Measurements from ENCODE around the gene CACNG1. TPM values are rescaled to one million over a fixed set of nuclear protein-coding genes. Genes with fewer than 3 reads are reported as not detected.

CACNG1 gene
- total and polyA plus RNA-seq, 2 donors (not counting 3 experiments of a cell fraction or from before 2014, with no cell fraction given), result not detected

- Histone ChIP-seq H3K36me3 (ENCODE audit: control insufficient read depth in 2 of 2, extremely low read depth in 1 of 2, insufficient read depth in 2 of 2, low read length in 2 of 2) (no peaks in the 10 kb centered on the region), H2AFZ (ENCODE audit: low read depth, low read length) (no peak overlapping the region), H3K4me3 (replicated peaks in 1 of 3; ENCODE audit: insufficient read depth in 1 of 3, low read depth in 1 of 3, low read length in 3 of 3) (no peak overlapping the region), H3K9ac (replicated peaks; ENCODE audit: extremely low read depth, insufficient read depth, low read length) (no peak overlapping the region), H3K9me3 (replicated peaks; ENCODE audit: control insufficient read depth, insufficient read depth, low read length) (peaks cover 2% of the 10 kb centered on the region), H3K9me1 (replicated peaks; ENCODE audit: control insufficient read depth, extremely low read depth, insufficient read depth, low read length) (no peaks in the 10 kb centered on the region), H3K4me1 (ENCODE audit: control insufficient read depth, extremely low read depth, insufficient read depth, low read length) (no peaks in the 10 kb centered on the region), H3K27ac (ENCODE audit: insufficient read depth, low read depth, low read length) (no peak overlapping the region), H3K27me3 (ENCODE audit: control insufficient read depth in 2 of 2, insufficient read depth in 2 of 2, low read length in 2 of 2) (no peaks in the 10 kb centered on the region), H3K79me2 (ENCODE audit: control insufficient read depth, insufficient read depth, low read length) (no peaks in the 10 kb centered on the region), H4K20me1 (replicated peaks; ENCODE audit: control insufficient read depth, extremely low read depth, insufficient read depth, low read length) (no peaks in the 10 kb centered on the region), H3K4me2 (ENCODE audit: insufficient read depth, low read length) (no peak overlapping the region)
- no peak for TF ChIP-seq GATA2 (IDR thresholded peaks at IDR 0.05; ENCODE audit: insufficient read depth, insufficient read length, low read depth, low read length)
- TF ChIP-seq JUN (IDR thresholded peaks at IDR 0.05; ENCODE audit: borderline replicate concordance, insufficient read depth, insufficient read length, low read depth), result no peak
- intact Hi-C loops (cut with micrococcal nuclease), result no loop called here
- FAIRE-seq, result no peak
- ChIA-PET CTCF (no interaction called here), POLR2A (no interaction called here)
- DNase-seq (ENCODE audit: low read depth, low spot score), result no peak
- dilution Hi-C loops (cut with MboI; ENCODE audit: extremely low pct_ligation_motif_present, low sequenced_read_pairs), result no loop called here
- no TSS peak for BruUV-seq (replicated peaks)
Observed at GRCh38 chr17:67044940-67045339, 586 bp downstream of the CACNG1 start.

- no peak overlapping the region for H3K27ac ChIP-seq (ENCODE audit: insufficient read depth, low read depth, low read length)
- H3K36me3 ChIP-seq (ENCODE audit: control insufficient read depth in 2 of 2, extremely low read depth in 1 of 2, insufficient read depth in 2 of 2, low read length in 2 of 2), result no peaks in the 10 kb centered on the region
- TF ChIP-seq EZH2 (IDR thresholded peaks at IDR 0.05; ENCODE audit: borderline replicate concordance, low read depth, low read length, severe bottlenecking) (no peak), POLR2A (IDR thresholded peaks at IDR 0.05; ENCODE audit: low read depth, low read length) (no peak), JUN (IDR thresholded peaks at IDR 0.05; ENCODE audit: borderline replicate concordance, insufficient read depth, insufficient read length, low read depth) (no peak), CTCF (IDR thresholded peaks at IDR 0.05; ENCODE audit: extremely low read depth in 1 of 2, insufficient read depth in 1 of 2, low read depth in 1 of 2, low read length in 2 of 2) (no peak), POLR2AphosphoS5 (IDR thresholded peaks at IDR 0.05; ENCODE audit: insufficient read depth, low read depth, low read length) (no peak), MAX (IDR thresholded peaks at IDR 0.05; ENCODE audit: insufficient read depth, insufficient read length) (no peak), MYC (IDR thresholded peaks at IDR 0.05; ENCODE audit: low read depth, low read length) (no peak), FOS (IDR thresholded peaks at IDR 0.05; ENCODE audit: borderline replicate concordance, insufficient read depth, low read length) (no peak), GATA2 (IDR thresholded peaks at IDR 0.05; ENCODE audit: insufficient read depth, insufficient read length, low read depth, low read length) (no peak)
- H3K79me2 ChIP-seq (ENCODE audit: control insufficient read depth, insufficient read depth, low read length), result no peaks in the 10 kb centered on the region
- dilution Hi-C loops (cut with MboI; ENCODE audit: extremely low pct_ligation_motif_present, low sequenced_read_pairs), result no loop called here
- no peaks in the 10 kb centered on the region for H3K4me1 ChIP-seq (ENCODE audit: control insufficient read depth, extremely low read depth, insufficient read depth, low read length)
- no peak overlapping the region for H3K4me2 ChIP-seq (ENCODE audit: insufficient read depth, low read length)
- no peak for FAIRE-seq
- no TSS peak for BruUV-seq (replicated peaks)
- H3K9ac ChIP-seq (replicated peaks; ENCODE audit: extremely low read depth, insufficient read depth, low read length), result no peak overlapping the region
- no peaks in the 10 kb centered on the region for H3K27me3 ChIP-seq (ENCODE audit: control insufficient read depth in 2 of 2, insufficient read depth in 2 of 2, low read length in 2 of 2)
- POLR2A ChIA-PET, result no interaction called here
- H3K4me3 ChIP-seq (replicated peaks in 1 of 3; ENCODE audit: insufficient read depth in 1 of 3, low read depth in 1 of 3, low read length in 3 of 3), result no peak overlapping the region
- CTCF ChIA-PET, result no interaction called here
- H3K9me3 ChIP-seq (replicated peaks; ENCODE audit: control insufficient read depth, insufficient read depth, low read length), result peaks cover 2% of the 10 kb centered on the region
- H4K20me1 ChIP-seq (replicated peaks; ENCODE audit: control insufficient read depth, extremely low read depth, insufficient read depth, low read length), result no peaks in the 10 kb centered on the region
- no peak overlapping the region for H2AFZ ChIP-seq (ENCODE audit: low read depth, low read length)
- intact Hi-C loops (cut with micrococcal nuclease), result no loop called here
- no peak for DNase-seq (ENCODE audit: low read depth, low spot score)
- no peaks in the 10 kb centered on the region for H3K9me1 ChIP-seq (replicated peaks; ENCODE audit: control insufficient read depth, extremely low read depth, insufficient read depth, low read length)
Observed at GRCh38 chr17:67046398-67046797, 2.0 kb downstream of the CACNG1 start.

All from endothelial cell of umbilical vein (primary cell).